ENCODE results near the gene CHN1.

Gene CHN1

DNA sequence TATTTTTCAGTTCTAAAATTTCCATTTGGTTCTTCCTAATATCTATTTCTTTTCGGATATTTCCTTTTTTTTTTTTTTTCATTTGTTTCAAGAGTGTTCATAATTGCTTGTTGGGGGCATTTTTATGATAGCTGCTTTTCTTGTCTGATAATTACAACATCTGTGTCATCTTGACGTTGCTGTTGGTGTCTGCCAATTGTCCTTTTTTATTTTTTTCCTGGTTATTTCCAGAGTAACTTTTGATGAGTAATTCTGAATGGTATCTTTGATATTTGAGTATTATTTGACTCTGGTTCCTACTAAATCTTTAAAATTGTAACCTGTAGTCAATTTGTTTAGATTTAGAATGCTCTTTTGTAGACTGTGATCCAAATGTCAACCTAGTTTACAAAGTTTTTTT is 189.7 kb downstream of the CHN1 start:
- no peak for DNase-seq

DNA sequence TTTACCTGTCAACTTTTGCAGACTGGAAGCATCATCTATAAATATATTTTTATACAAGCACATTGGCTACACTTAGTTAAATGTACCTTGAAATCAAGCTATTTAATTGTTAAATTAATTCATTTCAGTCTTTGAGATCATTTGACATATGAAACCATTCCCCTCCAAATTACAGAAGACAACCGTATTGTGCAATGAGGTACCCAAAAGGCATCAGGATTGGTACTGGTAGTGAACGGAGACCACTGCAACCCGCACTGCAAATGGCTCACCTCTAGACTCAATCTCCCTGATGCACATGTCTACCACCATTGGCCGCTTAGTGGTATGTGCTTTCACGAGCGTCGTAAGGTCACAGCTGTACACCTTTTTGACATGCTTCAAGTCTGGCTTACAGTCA is 193.1 kb downstream of the CHN1 start:
- DNase-seq, result no peak

DNA sequence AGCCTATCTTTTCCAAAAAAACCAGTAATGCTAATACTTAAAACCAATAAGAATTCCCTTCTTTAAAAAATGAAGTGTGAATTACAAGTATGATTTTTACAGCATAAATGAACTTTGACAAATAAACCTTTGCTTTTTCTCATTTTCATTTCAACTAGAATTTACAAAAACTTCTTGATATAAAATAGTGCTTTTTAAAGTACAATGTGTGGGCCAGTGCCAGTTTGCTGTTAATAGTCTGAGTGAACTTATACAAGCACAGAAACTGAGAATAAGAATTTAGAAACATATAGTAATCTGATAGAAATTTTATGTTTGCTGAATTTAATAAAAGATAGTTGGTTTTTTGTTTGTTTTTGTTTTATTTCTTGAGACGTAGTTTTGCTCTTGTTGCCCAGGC is 197.2 kb downstream of the CHN1 start:
- DNase-seq, result no peak

DNA sequence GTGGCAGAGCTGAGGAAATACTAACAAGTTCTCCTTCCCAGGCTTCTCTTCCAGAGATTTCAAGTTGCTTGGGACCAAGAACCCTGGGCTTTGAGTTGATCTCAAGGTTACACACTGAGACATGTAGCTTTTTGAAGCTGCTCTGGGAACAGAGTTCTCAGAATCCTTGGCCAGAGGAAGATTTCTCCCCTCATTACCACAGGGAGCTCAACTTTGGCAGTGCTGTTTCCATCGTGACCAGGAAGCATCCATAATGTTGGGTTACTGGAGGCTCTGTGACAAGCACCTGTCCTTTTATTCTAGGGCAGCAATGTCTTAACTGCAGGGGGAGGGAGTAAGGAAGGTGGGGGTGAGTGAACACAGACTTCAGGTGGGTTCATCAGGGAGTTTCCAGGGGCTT is 199.4 kb downstream of the CHN1 start:
- no peak for DNase-seq

DNA sequence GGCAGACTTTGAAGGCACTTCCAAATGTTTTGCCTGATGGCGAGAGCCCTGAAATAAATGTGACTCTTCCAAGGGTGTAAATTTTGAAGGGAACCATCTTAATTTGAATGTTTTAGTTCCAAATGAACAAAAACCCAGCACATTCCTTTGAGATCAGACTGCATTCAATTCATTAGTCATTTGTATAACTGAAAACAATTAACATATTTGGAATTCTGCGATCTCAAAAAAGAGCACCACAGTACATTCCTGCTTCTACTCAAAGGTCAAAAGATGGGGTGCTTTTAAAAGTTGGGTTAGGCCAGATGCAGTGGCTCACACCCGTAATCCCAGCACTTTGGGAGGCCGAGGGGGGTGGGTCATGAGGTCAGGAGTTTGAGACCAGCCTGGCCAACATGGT is 202.7 kb downstream of the CHN1 start:
- DNase-seq, result no peak

DNA sequence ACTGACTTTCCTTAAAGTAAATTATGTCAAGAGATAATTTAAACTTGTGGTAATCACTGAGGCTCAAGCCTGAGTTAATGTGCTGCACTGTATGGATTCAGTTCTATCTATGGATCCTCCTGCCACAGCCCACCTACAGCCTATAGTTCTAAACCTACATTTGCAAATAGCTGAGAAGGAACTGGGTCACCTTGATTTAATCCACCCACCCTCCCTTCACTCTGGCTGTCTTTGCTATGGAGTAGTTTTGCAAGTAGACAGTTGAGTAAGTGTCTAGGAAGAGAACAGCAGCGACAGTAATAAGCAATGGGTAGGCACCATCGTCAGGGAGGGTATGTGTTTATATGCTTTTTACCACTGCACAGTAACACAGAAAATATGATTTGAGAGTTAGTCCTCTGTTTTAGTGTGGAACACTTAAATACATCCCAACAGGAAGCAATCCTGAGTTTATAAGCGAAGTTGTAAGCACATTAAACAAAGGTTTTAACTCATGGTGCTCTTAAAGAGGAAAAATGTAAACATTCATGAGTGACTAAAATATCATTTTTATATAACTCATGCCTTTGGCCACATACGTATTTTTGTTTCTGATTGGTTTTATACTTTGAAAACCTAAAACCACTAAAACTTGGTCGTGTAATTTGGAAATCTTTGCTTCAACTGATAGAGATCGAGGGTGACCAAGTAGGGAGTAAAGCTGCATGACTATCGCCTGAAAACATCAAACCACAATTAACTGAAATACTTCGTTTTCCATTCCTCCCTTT is 204.6 kb downstream of the CHN1 start:
- DNase-seq, result no peak

DNA sequence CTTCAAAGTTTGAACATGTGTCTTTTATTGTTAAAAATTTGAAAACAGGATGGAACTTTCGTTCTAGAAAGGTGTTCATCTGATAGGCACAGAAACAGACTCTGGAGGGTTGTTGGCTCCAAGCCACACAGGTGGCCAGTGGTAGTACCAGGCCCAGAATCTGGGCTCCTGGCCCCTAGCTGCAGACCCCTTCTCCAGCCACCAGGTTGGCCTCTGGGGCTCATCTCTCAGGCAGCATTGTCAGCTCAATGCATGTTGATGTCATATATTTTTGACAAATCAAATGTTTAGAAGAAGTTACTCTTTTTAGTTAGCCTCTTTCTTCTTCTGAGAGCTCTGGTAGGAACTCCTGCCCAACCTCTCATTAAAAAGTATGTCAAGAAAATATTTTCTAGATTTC is 206.4 kb downstream of the CHN1 start:
- no peak for DNase-seq

DNA sequence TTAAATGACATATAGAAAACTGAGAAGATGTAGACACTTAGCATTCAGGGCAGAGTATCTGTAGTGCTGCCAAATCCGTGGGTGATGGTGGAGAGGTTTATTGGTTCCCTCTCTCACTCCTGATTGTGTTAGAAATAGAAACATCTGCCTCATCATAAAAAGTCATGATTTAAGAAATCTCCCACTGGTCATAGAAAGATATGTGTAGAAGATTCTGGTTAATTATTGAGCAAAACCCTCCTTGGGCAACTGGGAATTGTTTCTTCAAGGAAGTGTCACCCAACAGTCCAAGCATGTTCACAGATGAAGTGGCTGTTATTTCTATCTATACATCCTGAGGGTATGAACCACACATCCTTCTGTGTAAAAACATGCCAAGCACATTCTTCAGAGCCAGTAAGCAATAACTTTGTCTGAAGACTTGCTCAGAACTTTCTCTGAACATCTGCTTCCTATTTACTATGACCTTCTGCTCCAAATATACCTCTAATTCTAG is 207.4 kb downstream of the CHN1 start:
- DNase-seq, result no peak

DNA sequence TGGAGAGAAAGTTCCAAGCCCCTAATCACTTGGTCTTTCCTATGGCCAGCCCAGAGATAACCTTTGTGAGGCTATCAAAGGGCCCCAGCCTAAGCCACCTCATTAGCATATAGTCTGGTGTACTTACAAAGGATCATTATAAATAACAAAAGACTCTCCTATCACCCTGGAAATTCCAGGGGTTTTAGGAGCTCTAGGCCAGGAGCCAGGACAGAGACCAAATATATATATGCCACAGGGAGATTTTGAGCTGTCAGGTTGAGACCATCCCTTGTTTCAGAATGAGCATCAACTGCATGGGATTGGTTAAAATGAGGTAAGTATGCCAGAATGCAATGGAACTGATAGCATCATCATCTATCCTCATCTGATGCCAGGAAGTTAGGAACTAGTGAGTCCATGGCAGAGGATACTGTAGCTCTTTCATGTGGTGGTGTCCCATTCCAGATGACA is 208.8 kb downstream of the CHN1 start:
- no peak for DNase-seq

DNA sequence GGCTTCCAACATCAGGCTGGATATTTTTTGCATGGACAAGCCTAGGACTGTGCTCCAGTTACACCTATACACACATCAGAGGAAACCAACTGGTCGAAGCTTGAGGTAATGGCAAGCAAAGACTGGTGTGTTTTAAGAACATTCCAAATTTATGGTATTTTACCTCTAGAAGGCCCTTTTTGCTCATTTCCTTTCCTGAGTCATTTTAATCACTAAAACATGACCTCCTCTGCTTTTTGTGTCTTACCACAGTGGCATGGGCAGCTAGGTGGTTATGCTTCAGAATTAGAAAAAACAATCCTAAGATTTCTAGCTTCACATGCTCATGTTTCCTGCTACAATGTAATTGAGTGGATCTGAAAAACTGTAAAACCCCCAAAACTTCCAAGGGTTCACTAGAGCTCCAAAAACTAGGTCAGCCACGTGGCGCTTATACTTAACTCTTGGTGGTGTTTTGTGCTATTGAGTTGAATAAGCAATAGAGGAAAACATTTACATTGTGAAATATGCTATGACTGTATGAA is 210.3 kb downstream of the CHN1 start:
- DNase-seq, result no peak

DNA sequence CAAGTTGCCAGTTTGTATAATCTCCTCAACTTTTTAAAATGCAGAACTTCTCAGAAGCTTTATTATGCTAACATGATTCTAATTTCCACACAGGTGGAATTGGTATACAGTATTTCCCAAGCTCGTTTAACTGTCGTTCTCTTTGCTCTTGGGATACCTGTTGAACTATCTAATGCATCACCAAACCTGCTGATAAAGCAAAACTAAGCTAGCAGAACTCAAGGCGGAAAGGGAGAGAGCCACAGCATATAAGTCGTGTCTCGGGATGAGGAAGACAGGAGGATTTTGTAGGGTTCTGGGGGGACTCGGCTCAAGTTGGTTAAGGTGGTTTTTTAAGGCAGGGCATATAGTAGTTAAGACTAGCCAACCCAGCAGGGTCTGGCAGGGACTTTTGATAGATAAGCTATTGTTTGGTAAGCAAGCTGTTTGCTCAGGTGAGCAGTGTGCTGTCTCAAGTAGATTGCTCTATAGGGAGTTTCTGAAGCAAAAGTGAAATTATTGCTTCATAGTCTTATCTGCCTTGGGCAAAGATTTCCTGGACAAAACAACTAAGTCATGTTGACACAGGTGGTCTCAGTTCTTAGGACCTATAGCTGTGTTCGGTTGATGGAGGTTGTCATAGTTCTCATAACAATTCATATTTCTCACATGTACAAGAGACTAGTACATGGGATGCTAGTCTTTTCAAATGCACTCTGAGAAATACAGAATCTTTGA is 212.7 kb downstream of the CHN1 start:
- DNase-seq, result no peak

DNA sequence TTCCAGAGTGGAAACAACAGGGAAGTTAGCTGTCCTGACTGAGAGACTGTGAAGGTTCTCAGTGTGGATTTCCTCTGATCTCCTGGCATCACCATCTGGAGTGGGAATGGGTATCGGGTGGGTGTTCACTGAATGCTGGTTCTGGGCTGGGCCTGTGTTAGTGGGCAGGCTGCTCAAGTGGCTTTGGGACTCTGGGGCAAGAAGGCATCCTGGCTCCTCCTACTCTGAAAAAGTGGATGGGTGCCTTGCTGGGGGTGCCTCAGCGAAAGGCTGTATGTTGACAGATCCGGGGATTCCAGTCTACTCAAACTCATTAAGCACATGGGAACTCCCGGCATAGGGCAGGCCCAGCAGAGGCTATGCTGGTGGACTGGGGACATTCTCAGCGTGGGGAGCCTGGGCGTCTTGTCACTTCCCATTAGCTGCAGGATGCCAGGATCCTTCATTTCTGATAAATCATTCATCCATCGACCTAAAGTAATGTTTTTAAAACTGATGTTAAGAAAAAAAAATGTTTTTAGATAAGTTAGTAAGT is 213.4 kb downstream of the CHN1 start:
- DNase-seq, result no peak

DNA sequence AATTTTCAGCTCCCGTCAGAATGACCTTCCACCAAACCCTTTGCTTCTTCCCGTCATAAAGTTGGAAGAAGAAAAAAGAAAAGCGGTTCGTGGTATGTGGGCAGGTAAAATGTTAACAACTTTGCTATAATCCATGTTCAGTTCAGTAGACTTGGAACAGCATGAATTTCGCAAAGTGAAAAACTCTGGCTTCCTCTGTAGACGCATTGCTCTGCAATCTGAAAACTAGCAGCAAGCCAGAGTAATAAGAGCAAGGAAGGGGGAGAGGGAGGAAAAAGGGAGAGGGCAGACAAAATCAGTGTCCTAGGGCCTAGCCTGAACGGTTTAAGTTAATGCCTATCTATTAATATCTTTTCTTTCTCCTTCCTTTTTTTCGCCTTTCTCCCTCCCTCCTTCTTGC is 214.2 kb downstream of the CHN1 start:
- DNase-seq, result no peak

DNA sequence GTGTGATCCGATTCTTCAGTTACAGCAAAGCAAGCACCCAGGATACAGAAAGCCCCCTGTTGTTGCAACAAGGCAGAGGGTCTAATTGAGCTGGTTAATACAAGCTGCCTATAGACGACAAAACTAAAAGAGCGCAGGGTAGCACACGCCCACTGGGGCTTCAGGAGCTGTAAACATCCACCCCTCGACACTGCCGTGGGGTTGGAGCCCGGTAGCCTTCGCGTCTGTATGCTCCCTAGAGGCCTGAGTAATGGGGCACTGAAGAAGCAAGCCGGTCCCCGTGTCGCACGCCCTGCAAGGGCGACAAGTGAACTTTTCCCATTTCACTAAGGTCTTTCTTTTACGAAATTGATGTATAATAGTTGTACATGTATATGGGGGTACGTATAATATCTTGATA is 216.2 kb downstream of the CHN1 start:
- DNase-seq, result no peak

DNA sequence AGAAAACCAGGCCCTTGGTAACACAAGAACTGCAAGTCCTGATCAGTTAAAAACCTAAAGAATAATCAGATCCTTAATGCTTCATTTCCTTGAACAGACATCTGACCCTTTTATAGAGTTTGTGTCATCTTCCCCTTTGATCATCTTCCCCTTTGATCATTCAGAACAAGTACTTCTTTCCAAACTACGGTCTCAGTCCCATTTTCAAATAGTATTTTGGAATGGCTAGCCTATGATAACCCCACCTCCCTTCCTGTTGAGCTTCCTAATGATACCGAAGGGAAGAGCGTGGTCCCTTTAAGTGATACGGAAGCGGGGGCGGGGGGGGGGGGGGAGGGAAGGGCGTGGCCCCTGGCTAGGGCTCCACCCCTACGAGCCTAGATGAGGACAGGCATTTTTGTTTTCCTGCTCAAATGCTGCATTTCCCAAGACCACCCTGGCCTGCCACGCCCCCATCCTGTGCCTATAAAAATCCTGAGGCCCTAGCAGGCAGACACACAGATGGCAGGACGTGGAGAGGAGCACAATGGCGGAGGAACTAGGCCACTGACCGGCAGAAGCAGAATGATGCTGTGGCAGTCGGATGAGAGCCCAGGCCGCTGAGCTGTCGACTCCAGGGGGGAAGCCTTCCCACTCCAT is 216.8 kb downstream of the CHN1 start:
- DNase-seq, result no peak

DNA sequence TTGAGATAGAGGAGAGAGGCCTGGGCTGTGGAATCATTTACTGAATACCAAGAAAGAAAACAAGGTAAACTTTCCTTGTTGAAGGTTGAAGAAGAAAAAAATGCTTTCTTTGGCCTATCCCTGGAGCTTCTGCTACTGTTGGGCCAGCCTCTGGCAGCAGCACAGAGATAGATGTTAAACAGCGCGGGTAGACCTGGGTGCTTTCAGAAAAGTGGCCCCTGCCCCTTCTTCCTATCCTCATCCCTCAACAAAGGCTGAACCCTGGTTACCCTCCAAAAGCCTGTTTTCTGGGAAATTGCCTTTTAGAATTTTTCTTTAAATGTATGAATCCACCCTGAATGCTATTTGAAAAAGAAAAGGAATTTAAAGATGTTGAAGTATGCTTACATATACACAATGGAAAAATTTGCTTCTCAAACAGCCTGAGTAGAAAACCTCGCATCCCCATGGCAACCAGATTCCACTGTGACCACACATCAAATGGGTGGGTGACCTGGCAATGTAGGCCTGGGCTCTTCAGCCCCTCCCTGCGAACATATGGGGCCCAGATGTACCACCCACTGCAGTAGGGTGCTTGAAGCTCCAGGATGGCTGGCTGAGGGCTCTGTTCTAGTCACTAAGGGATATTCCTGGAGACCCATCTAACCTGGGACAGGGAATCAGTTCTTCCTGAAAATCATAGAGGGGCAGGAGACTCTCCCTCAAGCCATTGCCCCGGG is 217.5 kb downstream of the CHN1 start:
- DNase-seq, result no peak

DNA sequence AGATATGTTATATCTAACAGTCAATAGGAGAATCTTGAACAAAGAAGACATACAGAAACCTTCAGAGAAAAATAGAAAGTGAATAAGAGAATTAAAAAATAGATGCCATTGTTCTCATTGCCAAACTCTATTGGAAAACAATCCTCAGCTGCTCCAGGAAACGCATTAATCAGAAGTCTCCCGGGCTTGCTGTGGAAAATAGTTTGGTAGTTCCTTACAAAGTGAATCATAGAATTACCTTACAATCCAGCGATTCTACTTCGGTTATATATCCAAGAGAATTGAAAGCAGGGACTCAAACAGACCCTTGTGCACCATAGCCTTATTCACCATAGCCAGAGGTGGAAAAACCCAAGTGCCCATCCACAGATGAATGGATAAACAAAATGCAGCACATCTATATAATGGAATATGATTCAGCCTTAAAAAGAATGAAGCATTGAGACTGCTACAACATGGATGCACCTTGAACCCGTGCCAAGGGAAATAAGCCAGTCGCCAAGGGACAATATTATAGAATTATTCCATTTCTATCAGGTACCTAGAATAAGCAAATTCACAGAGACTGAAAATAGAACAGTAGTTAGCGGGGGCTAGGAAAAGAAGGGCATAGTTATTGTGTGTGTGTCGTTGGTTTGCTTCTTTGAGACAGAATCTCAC is 219.0 kb downstream of the CHN1 start:
- no peak for DNase-seq

DNA sequence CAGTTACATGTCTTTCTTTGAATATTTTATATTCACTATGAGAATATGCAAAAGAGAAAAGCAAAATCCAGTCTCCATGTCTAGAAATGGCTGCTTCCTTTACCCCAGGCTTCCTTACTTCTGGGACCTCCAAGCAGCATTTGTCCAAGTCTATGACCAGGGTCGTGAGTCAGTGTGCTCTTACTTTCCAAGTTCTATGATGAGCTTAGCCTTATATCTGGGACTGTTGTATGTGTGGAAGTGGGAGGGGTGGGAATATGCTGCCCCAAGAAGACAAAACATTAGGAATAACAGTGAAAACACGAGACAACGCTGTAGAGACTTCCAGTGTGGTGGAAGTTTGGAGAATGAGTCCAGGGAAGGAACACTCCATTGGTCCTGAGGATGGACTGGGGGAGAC is 219.7 kb downstream of the CHN1 start:
- no peak for DNase-seq

DNA sequence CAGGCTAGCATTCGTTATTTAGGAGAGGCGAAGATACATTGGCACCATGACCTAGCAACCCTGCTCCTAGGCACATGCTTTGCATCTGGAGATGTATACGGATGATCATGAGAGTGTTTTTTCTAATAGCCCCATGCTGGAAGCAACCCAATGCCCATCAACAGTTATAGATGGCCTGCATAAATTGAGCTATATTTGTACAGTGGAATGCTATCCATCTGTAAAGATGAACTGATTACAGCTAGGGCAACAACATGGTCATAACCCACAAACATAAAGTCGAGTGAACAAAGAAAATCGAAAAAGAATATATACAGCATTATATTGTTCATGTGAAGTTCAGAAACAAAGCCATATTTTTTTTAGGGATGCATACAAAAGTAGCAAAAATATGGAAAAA is 220.3 kb downstream of the CHN1 start:
- DNase-seq, result no peak

DNA sequence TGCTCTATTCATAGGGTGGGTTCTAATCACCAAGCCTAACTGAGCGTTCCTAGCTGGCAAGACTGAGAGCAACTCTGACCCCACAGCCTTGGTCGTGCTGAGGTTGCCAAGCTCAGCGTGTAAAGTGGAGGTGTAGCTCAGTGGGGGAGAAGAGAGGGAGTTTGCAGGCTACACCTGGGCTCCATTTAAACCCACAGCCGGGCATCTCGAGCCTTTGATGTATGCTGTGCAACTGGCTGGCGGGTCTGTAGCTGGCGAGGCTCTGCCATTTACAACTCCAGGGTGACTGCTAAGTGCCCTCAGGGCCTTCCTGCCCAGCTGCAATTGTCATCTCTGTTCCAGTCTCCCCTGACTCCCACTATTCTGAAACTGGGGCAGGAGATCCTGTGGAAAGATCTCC is 220.9 kb downstream of the CHN1 start:
- no peak for DNase-seq

DNA sequence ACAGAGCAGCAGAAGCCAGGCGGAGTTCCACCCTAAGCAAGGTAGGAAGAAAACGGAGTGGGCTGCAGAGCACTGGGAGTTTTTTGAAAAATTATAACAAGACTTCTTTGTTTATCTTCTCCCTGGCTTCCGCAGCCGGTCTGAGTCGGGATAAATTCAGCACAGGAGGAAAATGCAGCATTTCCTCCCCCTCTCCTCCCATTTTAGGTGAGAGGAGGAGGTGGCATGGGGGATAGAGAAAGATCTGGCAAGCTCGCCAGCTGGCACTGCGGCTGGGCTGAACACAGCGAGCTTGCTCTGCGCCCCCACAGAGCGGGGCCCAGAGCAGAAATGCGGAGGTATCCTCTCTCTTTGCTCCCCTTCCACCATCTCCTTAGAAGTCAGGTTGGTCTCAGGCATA is 223.2 kb downstream of the CHN1 start:
- DNase-seq, result no peak

DNA sequence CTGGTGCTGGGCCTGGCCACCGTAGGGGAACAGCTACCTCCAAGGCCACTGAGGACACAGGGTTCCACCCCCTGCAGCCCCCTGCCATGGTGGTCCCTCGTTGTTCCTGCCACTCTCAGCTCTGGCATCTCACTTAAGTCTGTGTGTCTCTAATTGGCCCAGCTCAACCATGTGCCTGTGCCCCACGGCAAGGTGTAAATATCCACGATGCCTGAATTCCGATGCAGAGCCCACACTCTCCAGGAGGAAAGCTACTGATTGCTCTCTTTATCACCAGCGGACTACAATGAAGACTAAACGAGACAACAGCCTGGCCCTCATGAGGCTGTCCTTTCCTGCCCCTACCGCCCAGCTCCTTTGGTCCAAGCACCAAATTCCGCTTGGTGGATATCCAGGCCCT is 223.9 kb downstream of the CHN1 start:
- no peak for DNase-seq

Data from NCI-H2029 (cell line).